Thyroid gland (tissue), 4 donors: ENCODE measurements around the gene NPDC1. TPM values are rescaled to one million over a fixed set of nuclear protein-coding genes. Genes with fewer than 3 reads are reported as not detected.

Experiments
- DNase-seq, 2 donors: peaks; one replicate each; pipeline ENCODE4 v3.0.0-alpha.2; 2019
- H3K27ac ChIP-seq, 3 donors: fragments of 200-600 bp; sonication (generic); 1 replicate in 2 of 3; 2 replicates in 1 of 3; pipeline ENCODE4 v1.5.1; 2016 to 2019; ENCODE audit warnings: mild to moderate bottlenecking in 1 of 3, moderate library complexity in 1 of 3
- H3K27me3 ChIP-seq: fragments of 200-600 bp; sonication (generic); one replicate; pipeline ENCODE4 v1.5.1; 2019
- H3K36me3 ChIP-seq, 2 donors: fragments of 200-600 bp; sonication (generic); one replicate each; pipeline ENCODE4 v1.5.1; 2016 to 2019
- H3K4me1 ChIP-seq, 2 donors: fragments of 200-600 bp; sonication (generic); one replicate each; pipeline ENCODE4 v1.5.1; 2017 to 2019
- H3K4me3 ChIP-seq, 3 donors: fragments of 200-600 bp; sonication (generic); replicated peaks in 1 of 3; 1 replicate in 2 of 3; 2 replicates in 1 of 3; pipeline ENCODE4 v1.5.1; 2016; ENCODE audit warnings: mild to moderate bottlenecking in 1 of 3
- H3K9me3 ChIP-seq: fragments of 200-600 bp; sonication (generic); one replicate; pipeline ENCODE4 v1.5.1; 2017
- CTCF ChIP-seq, 6 experiments: fragments of 200-600 bp in 3 of 6; fragments of 450-650 bp in 3 of 6; sonication (generic) in 3 of 6; IDR thresholded peaks; one replicate each; pipeline ENCODE4 v1.5.1; 2016 to 2019; ENCODE audit warnings: antibody characterized with exemption in 6 of 6, mild to moderate bottlenecking in 2 of 6, inconsistent platforms in 1 of 6, moderate library complexity in 1 of 6
- POLR2A ChIP-seq, 2 donors: fragments of 450-650 bp; IDR thresholded peaks; one replicate each; pipeline ENCODE4 v1.6.1; 2017; ENCODE audit warnings: antibody characterized with exemption in 2 of 2, mild to moderate bottlenecking in 2 of 2, moderate library complexity in 1 of 2
- WGBS, 2 donors: methylation state at CpG; one replicate each; pipeline ENCODE4 v1.1.5; 2017; 5-methylcytosine and 5-hydroxymethylcytosine counted together
- intact Hi-C: fragments of 100-400 bp; cut with DNase I; formaldehyde crosslinking; loops from one replicate; pipeline ENCODE4 v1.15.1; 2023
- total RNA-seq, 4 donors: library from RNA; depleted of rRNA; stranded (reverse); fragments of >200 nt; gene quantifications; one replicate each; pipeline ENCODE4 v1.2.3, GENCODE V29; 2016

The NPDC1 gene
- total RNA-seq, 4 donors from 2014 or later, result 23.3 to 65.9 (median 35.4) TPM

DNA sequence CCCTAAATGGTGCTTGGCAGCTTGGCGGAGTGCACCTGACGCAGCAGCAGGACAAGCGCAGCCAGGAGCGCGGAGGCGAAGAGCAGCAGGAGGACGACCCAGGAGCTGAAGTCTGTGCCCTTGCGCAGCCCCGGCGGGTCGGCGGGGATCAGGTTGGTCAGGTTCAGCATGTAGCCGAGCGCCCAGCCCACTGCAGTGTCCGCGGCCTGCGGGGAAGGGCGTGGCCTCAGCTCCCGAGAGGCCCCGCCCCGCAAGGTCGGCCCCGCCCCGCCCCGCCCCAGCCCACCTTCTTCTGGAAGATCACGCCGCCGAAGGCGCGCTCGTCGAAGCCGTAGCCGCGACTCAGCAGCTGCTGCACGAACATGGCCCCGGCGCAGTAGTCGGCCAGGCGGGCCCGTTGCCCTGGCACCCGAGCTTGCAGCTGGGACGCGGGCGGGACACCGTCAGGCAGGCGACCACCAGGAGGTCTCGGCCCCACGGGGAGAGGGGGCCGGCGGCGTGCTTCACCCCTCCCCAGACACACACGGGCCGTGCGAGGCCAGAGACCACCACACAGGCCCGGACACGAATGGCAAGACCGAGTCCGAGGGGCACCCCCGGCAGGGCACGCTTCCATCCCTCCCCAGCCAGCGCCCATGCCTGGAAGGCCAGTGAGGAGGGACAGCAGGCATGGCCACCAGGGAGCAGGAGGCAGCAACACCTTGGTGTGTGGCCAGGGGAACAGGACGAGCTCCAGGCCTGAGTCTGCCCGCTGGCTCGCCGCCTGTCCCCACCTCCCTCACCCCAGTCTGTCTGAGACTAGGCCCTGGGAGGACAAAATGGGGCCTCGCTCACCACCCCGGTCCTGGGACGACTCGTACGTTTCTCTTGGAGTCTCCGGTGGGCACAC is 2.9 kb upstream of the NPDC1 start:
- peaks cover 20% of the 10 kb centered on the region for H3K27me3 ChIP-seq
- intact Hi-C loops, result no loop called here
- no peaks in the 10 kb centered on the region for H3K36me3 ChIP-seq
- no peaks in the 10 kb centered on the region for H3K9me3 ChIP-seq
- peaks cover 13 to 29% of the 10 kb centered on the region in 2 donors for H3K4me1 ChIP-seq
- no peak overlapping the region for H3K27ac ChIP-seq
- no peak for DNase-seq
- no peak overlapping the region for H3K4me3 ChIP-seq
- TF ChIP-seq CTCF (IDR thresholded peaks at IDR 0.05), result no peak
- TF ChIP-seq POLR2A (IDR thresholded peaks at IDR 0.05), result no peak
- WGBS, 2 donors, result 34 to 67% methylated on average over 18 to 50 of the region's 72 CpGs

GRCh38 chr9:137045294-137046087 is 486 bp downstream of the NPDC1 start:
- H3K4me1 ChIP-seq, result peaks cover 6 to 19% of the 10 kb centered on the region in 2 donors
- intact Hi-C loops, result no loop called here

DNA sequence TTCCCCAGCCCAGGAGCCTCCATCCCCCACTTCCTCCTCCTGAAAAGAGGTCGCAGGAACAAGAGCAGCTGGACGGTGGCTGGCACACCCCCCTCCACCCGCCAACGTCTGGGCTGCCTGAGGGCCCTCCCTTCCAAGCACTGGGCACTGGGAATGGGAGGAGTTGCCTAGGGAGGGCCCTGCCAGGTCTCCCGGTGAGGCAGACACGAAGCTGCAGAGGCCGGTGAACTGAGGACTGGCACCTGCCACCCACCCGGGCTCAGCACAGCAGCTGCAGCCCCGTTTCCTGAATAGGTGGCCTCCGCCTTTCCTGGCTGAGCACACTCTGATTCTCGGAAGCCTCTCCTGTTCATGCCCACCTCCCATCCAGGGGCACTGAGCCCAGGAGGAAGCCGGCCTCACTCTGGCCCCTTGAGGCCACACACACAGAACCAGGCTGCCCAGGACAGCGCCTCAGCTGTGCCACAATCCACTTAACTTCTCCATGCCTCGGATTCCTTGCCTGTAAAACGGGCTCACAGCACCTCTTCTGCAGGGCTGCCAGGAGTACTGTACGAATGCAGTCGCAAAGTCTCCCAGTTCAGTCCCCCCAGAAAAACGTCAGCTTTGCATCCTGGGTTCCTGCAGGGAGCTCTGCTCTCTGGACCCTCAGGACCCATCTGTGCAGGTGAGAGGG is 1.3 kb downstream of the NPDC1 start:
- Histone ChIP-seq H3K9me3 (no peaks in the 10 kb centered on the region), H3K27me3 (peaks cover 20% of the 10 kb centered on the region), H3K36me3 (peaks cover 0 to 3% of the 10 kb centered on the region in 2 donors), H3K4me3 (peak overlapping the region in 1 of 3 donors; percentile 37), H3K4me1 (peaks cover 6 to 19% of the 10 kb centered on the region in 2 donors), H3K27ac (peak overlapping the region in 1 of 3 donors; percentile 48)
- intact Hi-C loops, result no loop called here
- DNase-seq, result no peak
- whole genome bisulfite sequencing, 2 donors, result 45 to 63% methylated on average over 8 to 12 of the region's 18 CpGs
- no peak for TF ChIP-seq POLR2A (IDR thresholded peaks at IDR 0.05)
- no peak for TF ChIP-seq CTCF (IDR thresholded peaks at IDR 0.05)

More at GRCh38 chr9:137045294-137046087, 486 bp downstream of the NPDC1 start:
- Histone ChIP-seq H3K27ac (peak overlapping the region in 1 of 3 donors; percentile 24), H3K27me3 (peaks cover 20% of the 10 kb centered on the region), H3K9me3 (no peaks in the 10 kb centered on the region), H3K36me3 (no peaks in the 10 kb centered on the region), H3K4me3 (peak overlapping the region; percentile 15 to 37 (median 35))
- TF ChIP-seq POLR2A (IDR thresholded peaks at IDR 0.05) (no peak), CTCF (IDR thresholded peaks at IDR 0.05) (no peak)
- no peak for DNase-seq
- 0 to 2% methylated on average over 23 to 25 of the region's 96 CpGs for WGBS, 2 donors

- H3K27me3 ChIP-seq, result peaks cover 15% of the 10 kb centered on the region
- TF ChIP-seq CTCF (IDR thresholded peaks at IDR 0.05), result no peak
- no peak for TF ChIP-seq POLR2A (IDR thresholded peaks at IDR 0.05)
- H3K36me3 ChIP-seq, result peaks cover 0 to 8% of the 10 kb centered on the region in 2 donors
- H3K9me3 ChIP-seq, result no peaks in the 10 kb centered on the region
- DNase-seq, result no peak
- peak overlapping the region in 1 of 3 donors; percentile 48 for H3K27ac ChIP-seq
- WGBS, 2 donors, result 86 to 87% methylated on average over 10 of the region's 12 CpGs
- intact Hi-C loops, result no loop called here
- H3K4me3 ChIP-seq, result peak overlapping the region in 1 of 3 donors; percentile 3
- H3K4me1 ChIP-seq, result peaks cover 6 to 19% of the 10 kb centered on the region in 2 donors
Measured at GRCh38 chr9:137044037-137044436, 1.9 kb downstream of the NPDC1 start.
